Hepatocyte (in vitro differentiated cells): ENCODE data around the gene MUC6. TPM values are rescaled to one million over a fixed set of nuclear protein-coding genes. Genes with fewer than 3 reads are reported as not detected.

Source experiments
- DNase-seq: peaks from one replicate; pipeline ENCODE4 v3.0.0-alpha.2; 2016; ENCODE audit warnings: low spot score
- H2AFZ ChIP-seq: fragments of 200-600 bp; sonication (generic); 2 replicates; pipeline ENCODE4 v1.6.0; 2016; ENCODE audit warnings: antibody characterized with exemption, mild to moderate bottlenecking
- H3K27ac ChIP-seq: fragments of 200-600 bp; sonication (generic); 2 replicates; pipeline ENCODE4 v1.5.1; 2016; ENCODE audit warnings: mild to moderate bottlenecking
- H3K27me3 ChIP-seq: fragments of 200-600 bp; sonication (generic); 2 replicates; pipeline ENCODE4 v1.6.1; 2016
- H3K36me3 ChIP-seq: fragments of 200-600 bp; sonication (generic); replicated peaks from 2 replicates; pipeline ENCODE4 v1.5.1; 2016; ENCODE audit warnings: low read depth; ENCODE audit not compliant: insufficient read depth
- H3K4me1 ChIP-seq: fragments of 200-600 bp; sonication (generic); 2 replicates; pipeline ENCODE4 v1.5.1; 2016; ENCODE audit warnings: mild to moderate bottlenecking, moderate library complexity; ENCODE audit not compliant: insufficient read depth
- H3K4me2 ChIP-seq: fragments of 200-600 bp; sonication (generic); 2 replicates; pipeline ENCODE4 v1.6.0; 2016
- H3K4me3 ChIP-seq: fragments of 200-600 bp; sonication (generic); 2 replicates; pipeline ENCODE4 v1.5.1; 2016; ENCODE audit warnings: mild to moderate bottlenecking
- H3K79me2 ChIP-seq: fragments of 200-600 bp; sonication (generic); 2 replicates; pipeline ENCODE4 v1.6.0; 2017; ENCODE audit warnings: mild to moderate bottlenecking
- H3K9me2 ChIP-seq: fragments of 200-600 bp; sonication (generic); replicated peaks from 2 replicates; pipeline ENCODE4 v1.6.0; 2017; ENCODE audit warnings: mild to moderate bottlenecking; ENCODE audit not compliant: insufficient read depth
- H3K9me3 ChIP-seq: fragments of 200-600 bp; sonication (generic); 2 replicates; pipeline ENCODE4 v1.5.1; 2016; ENCODE audit warnings: low read depth, mild to moderate bottlenecking
- H4K20me1 ChIP-seq: fragments of 200-600 bp; sonication (generic); 2 replicates; pipeline ENCODE4 v1.6.0; 2016; ENCODE audit warnings: mild to moderate bottlenecking; ENCODE audit not compliant: insufficient read depth, poor library complexity, severe bottlenecking
- EZH2 ChIP-seq: fragments of 200-600 bp; sonication (generic); IDR thresholded peaks from 2 replicates; pipeline ENCODE4 v1.6.1; 2016; ENCODE audit warnings: antibody characterized with exemption, mild to moderate bottlenecking, borderline replicate concordance
- EZH2phosphoT487 ChIP-seq: fragments of 200-600 bp; sonication (generic); IDR thresholded peaks from one replicate; pipeline ENCODE4 v1.6.1; 2018; ENCODE audit warnings: antibody characterized with exemption, mild to moderate bottlenecking, low read depth, moderate library complexity; ENCODE audit not compliant: unreplicated experiment, severe bottlenecking
- WGBS: methylation state at CpG from one replicate; pipeline ENCODE4 v1.1.6; 2016; ENCODE audit warnings: low lambda C conversion rate; ENCODE audit errors: missing lambda C conversion rate; 5-methylcytosine and 5-hydroxymethylcytosine counted together
- polyA plus RNA-seq: library from polyadenylated mRNA; unstranded; fragments of >200 nt; fragmentation: Nextera tagmentation; extraction: Ambion mirVana; gene quantifications from 2 replicates; pipeline ENCODE4 v1.2.1, GENCODE V29; 2016
- total RNA-seq: library from RNA; depleted of rRNA; stranded (reverse); fragments of >200 nt; gene quantifications from 2 replicates; pipeline ENCODE4 v1.2.3, GENCODE V29; 2014
- TF ChIP-seq, protein P1 (sequence below): fragments of 200-600 bp; sonication (generic); IDR thresholded peaks from 2 replicates; pipeline ENCODE4 v1.5.1; 2016; ENCODE audit warnings: antibody characterized with exemption, mild to moderate bottlenecking; ENCODE audit not compliant: poor library complexity

MUC6 gene
- total and polyA plus RNA-seq, 2 experiments from 2014 or later = not detected

DNA sequence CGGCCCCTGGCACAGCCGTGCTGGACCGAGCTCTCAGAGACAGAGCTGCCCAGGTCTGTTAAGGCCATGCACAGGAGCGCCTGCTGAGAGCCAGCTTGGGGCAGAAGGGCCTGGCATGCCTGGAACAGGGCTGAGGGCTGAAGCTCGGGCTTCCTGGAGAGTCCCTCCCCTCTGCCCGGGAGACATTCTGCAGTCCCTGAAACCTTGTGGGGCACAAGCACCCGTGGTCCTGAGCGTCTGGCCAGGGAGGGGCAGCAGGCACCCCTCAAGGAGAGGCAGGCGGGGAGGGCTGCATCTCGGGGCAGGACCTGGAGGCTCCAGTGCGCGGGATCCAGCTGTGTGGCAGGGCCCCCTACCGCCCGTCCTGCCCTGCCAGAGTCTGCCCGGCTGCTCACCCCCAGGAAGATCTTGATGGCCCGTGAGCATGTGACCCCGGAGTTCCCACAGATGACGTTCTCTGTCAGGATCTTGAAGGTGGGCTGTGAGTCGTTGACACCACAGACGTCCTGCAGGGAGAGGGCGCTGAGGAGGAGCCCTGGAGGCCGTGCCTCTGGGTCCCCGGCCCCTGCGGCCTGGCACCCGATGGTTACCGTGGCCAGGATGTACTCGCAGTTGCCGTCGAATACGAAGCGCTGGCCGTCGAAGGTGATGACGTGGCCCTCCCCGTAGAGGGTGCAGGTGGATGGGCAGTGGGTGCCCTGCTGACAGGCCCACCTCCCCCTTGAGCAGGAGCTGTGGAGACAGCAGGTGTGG lies 10.9 kb downstream of the MUC6 start:
- H3K9me2 ChIP-seq = no peaks in the 10 kb centered on the region
- H3K27me3 ChIP-seq = no peaks in the 10 kb centered on the region
- no peak overlapping the region for H3K27ac ChIP-seq
- no peaks in the 10 kb centered on the region for H3K9me3 ChIP-seq
- H2AFZ ChIP-seq = no peak overlapping the region
- H3K4me2 ChIP-seq = no peak overlapping the region
- H3K36me3 ChIP-seq = no peaks in the 10 kb centered on the region
- H4K20me1 ChIP-seq = no peaks in the 10 kb centered on the region
- no peaks in the 10 kb centered on the region for H3K79me2 ChIP-seq
- no peak for DNase-seq
- no peaks in the 10 kb centered on the region for H3K4me1 ChIP-seq
- H3K4me3 ChIP-seq = no peak overlapping the region
- TF ChIP-seq EZH2phosphoT487 (no peak), EZH2 (no peak)
- TF ChIP-seq, protein P1, sequence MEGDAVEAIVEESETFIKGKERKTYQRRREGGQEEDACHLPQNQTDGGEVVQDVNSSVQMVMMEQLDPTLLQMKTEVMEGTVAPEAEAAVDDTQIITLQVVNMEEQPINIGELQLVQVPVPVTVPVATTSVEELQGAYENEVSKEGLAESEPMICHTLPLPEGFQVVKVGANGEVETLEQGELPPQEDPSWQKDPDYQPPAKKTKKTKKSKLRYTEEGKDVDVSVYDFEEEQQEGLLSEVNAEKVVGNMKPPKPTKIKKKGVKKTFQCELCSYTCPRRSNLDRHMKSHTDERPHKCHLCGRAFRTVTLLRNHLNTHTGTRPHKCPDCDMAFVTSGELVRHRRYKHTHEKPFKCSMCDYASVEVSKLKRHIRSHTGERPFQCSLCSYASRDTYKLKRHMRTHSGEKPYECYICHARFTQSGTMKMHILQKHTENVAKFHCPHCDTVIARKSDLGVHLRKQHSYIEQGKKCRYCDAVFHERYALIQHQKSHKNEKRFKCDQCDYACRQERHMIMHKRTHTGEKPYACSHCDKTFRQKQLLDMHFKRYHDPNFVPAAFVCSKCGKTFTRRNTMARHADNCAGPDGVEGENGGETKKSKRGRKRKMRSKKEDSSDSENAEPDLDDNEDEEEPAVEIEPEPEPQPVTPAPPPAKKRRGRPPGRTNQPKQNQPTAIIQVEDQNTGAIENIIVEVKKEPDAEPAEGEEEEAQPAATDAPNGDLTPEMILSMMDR = no peak
- 89% methylated on average over 35 of the region's 35 CpGs for WGBS

DNA sequence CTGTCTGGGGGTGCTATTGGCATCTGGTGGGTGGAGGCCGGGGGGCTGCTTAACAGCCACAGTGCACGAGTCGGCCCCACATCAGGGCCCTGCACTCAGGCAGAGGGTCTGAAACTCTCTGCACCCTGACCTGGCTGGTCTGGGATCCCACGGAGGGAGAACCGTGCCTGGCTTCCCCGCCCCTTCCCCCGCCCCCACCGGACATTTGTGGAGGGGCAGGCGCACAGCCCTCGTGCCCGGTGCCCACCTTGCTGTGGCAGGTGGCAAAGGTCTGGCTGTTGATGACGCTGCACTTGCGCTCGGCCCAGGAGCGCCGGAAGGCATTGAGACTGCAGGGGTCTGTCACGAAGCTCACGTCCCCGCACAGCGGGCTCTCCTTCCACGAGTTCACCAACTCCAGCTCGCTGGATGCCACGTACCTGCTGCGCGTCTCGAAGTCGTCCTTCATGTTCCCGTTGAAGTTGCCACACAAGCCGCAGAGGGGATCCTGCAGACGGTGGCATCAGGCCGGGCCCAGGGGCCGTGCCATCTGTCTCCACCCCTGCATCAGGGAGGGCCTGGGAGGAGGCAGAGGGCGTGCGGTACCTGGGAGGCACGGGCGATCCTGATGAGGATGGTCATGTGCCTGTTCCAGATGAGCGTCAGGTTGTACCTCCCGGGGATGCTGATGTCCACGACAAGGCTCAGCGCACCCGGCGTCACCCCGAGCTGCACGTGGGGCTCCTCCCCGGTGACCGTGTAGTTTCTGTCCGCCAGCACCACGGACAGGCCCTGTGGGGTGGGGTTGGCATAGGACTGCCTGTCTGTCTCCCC lies 11.7 kb downstream of the MUC6 start:
- no peak for DNase-seq
- WGBS = 95% methylated on average over 39 of the region's 48 CpGs
- Histone ChIP-seq H3K4me3 (no peak overlapping the region), H3K27ac (no peak overlapping the region), H2AFZ (no peak overlapping the region), H3K27me3 (no peaks in the 10 kb centered on the region), H3K36me3 (no peaks in the 10 kb centered on the region), H3K4me2 (no peak overlapping the region), H4K20me1 (no peaks in the 10 kb centered on the region), H3K79me2 (no peaks in the 10 kb centered on the region), H3K9me2 (no peaks in the 10 kb centered on the region), H3K4me1 (no peaks in the 10 kb centered on the region), H3K9me3 (no peaks in the 10 kb centered on the region)
- TF ChIP-seq EZH2phosphoT487 = no peak
- TF ChIP-seq EZH2 = no peak
- TF ChIP-seq, protein P1 = no peak

DNA sequence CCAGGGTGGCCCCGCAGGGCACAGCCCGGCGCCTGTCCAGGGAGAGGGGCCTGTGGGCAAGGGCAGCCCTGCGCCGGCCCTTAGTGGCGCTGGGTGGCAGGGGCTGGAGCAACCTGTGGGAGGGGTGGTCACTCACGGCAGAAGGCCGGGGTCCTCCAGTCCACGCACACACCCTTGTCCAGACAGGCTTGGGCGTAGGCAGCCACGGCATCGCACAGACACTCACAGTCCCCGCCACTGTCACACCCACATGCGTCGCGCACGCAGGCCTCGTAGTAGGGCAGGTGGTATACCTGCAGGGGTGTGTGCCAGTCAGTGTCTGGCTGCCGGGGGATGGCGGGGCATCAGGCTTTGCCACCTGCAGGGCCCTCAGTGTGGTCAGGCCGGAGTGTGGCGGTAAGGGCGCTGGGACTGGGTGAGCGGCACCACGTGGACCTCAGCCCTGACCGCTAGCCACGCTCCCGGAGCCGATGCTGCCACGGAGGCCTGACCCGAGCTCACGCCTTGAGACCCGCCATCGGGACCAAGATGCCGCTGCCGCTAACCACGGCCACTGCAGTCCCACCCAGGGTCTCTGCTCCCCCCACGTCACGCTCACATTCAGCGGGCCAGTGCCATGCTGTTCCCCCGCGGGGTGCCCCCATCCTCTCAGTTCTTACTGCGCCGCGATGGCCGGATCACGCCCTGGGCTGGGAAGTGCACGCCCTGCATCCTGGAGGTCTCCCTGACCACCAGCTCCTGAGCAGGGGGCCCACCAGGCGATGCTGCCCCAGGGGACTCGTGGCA lies 12.5 kb downstream of the MUC6 start:
- H3K4me1 ChIP-seq = no peaks in the 10 kb centered on the region
- DNase-seq = no peak
- no peak overlapping the region for H2AFZ ChIP-seq
- TF ChIP-seq EZH2phosphoT487 (no peak), EZH2 (no peak)
- TF ChIP-seq, protein P1 = no peak
- WGBS = 98% methylated on average over 46 of the region's 50 CpGs
- no peaks in the 10 kb centered on the region for H3K36me3 ChIP-seq
- H4K20me1 ChIP-seq = no peaks in the 10 kb centered on the region
- no peaks in the 10 kb centered on the region for H3K27me3 ChIP-seq
- H3K9me3 ChIP-seq = no peaks in the 10 kb centered on the region
- H3K27ac ChIP-seq = no peak overlapping the region
- H3K4me3 ChIP-seq = no peak overlapping the region
- H3K4me2 ChIP-seq = no peak overlapping the region
- H3K9me2 ChIP-seq = no peaks in the 10 kb centered on the region
- H3K79me2 ChIP-seq = no peaks in the 10 kb centered on the region
